Testis (tissue), 3 donors: ENCODE results near the gene BAZ1B. TPM values are rescaled to one million over a fixed set of nuclear protein-coding genes. Genes with fewer than 3 reads are reported as not detected.
A peak's percentile ranks its signal among the peaks of the same experiment; 100 is the strongest.
"Not testable (repeated sequence)": the region's sequence is repeated elsewhere in the genome, so short reads cannot be mapped to it uniquely, and the experiment has no call there.

Experiments
- DNase-seq: peaks from one replicate; pipeline ENCODE4 v3.0.0-alpha.2; 2019
- H3K27ac ChIP-seq, 2 donors: fragments of 200-600 bp; sonication (generic); one replicate each; pipeline ENCODE4 v1.5.1; 2019
- H3K27me3 ChIP-seq: fragments of 200-600 bp; sonication (generic); one replicate; pipeline ENCODE4 v1.5.1; 2019
- H3K36me3 ChIP-seq: fragments of 200-600 bp; sonication (generic); one replicate; pipeline ENCODE4 v1.5.1; 2017; ENCODE audit warnings: low read depth; ENCODE audit errors: missing control alignments
- H3K4me1 ChIP-seq: fragments of 200-600 bp; sonication (generic); one replicate; pipeline ENCODE4 v1.5.1; 2019
- H3K4me3 ChIP-seq, 2 donors: fragments of 200-600 bp; sonication (generic); one replicate each; pipeline ENCODE4 v1.5.1; 2017 to 2019
- H3K9me3 ChIP-seq: fragments of 200-600 bp; sonication (generic); one replicate; pipeline ENCODE4 v1.5.1; 2017
- POLR2A ChIP-seq: fragments of 450-650 bp; IDR thresholded peaks from one replicate; pipeline ENCODE4 v1.6.1; 2017; ENCODE audit warnings: antibody characterized with exemption, mild to moderate bottlenecking, moderate library complexity
- WGBS, 2 donors: methylation state at CpG; one replicate each; pipeline ENCODE4 v1.1.5; 2018; 5-methylcytosine and 5-hydroxymethylcytosine counted together
- intact Hi-C: fragments of 100-400 bp; cut with DNase I; formaldehyde crosslinking; loops from one replicate; pipeline ENCODE4 v1.15.1; 2023; ENCODE audit warnings: low total_unique reads
- polyA plus RNA-seq: library from polyadenylated mRNA; stranded (reverse); fragments of 350-450 nt; fragmentation: Illumina TruSeq; extraction: RNeasy Lipid Tissue Mini Kit (QIAGEN cat#74804); gene quantifications from one replicate; pipeline ENCODE4 v1.2.3, GENCODE V29; 2014; ENCODE audit warnings: low read depth, low replicate concordance; ENCODE audit not compliant: insufficient read depth
- total RNA-seq, 2 donors: library from RNA; depleted of rRNA; stranded (reverse); fragments of >200 nt; gene quantifications; one replicate each; pipeline ENCODE4 v1.2.3, GENCODE V29; 2016
- TF ChIP-seq, protein P1 (sequence below), 3 experiments: fragments of 450-650 bp in 2 of 3; fragments of 200-600 bp in 1 of 3; sonication (generic) in 1 of 3; IDR thresholded peaks; one replicate each; pipeline ENCODE4 v1.5.1; 2016 to 2019; ENCODE audit warnings: antibody characterized with exemption in 3 of 3, mild to moderate bottlenecking in 2 of 3, moderate library complexity in 1 of 3

BAZ1B gene
- total and polyA plus RNA-seq, 3 donors from 2014 or later, result 30.8 to 72.8 (median 59.4) TPM

- H3K36me3 ChIP-seq, result no peaks in the 10 kb centered on the region
- 77 to 78% methylated on average over 8 of the region's 8 CpGs for WGBS, 2 donors
- DNase-seq, result no peak
- no peak overlapping the region for H3K4me3 ChIP-seq
- H3K27ac ChIP-seq, result no peak overlapping the region
- H3K27me3 ChIP-seq, result no peaks in the 10 kb centered on the region
- intact Hi-C loops, result no loop called here
- TF ChIP-seq, protein P1, sequence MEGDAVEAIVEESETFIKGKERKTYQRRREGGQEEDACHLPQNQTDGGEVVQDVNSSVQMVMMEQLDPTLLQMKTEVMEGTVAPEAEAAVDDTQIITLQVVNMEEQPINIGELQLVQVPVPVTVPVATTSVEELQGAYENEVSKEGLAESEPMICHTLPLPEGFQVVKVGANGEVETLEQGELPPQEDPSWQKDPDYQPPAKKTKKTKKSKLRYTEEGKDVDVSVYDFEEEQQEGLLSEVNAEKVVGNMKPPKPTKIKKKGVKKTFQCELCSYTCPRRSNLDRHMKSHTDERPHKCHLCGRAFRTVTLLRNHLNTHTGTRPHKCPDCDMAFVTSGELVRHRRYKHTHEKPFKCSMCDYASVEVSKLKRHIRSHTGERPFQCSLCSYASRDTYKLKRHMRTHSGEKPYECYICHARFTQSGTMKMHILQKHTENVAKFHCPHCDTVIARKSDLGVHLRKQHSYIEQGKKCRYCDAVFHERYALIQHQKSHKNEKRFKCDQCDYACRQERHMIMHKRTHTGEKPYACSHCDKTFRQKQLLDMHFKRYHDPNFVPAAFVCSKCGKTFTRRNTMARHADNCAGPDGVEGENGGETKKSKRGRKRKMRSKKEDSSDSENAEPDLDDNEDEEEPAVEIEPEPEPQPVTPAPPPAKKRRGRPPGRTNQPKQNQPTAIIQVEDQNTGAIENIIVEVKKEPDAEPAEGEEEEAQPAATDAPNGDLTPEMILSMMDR (IDR thresholded peaks at IDR 0.05), result no peak
- no peak for TF ChIP-seq POLR2A
- no peaks in the 10 kb centered on the region for H3K4me1 ChIP-seq
- no peaks in the 10 kb centered on the region for H3K9me3 ChIP-seq
These were observed 5.1 kb upstream of the BAZ1B start for GRCh38 chr7:73526896-73527821.

- DNase-seq, H3K9me3 ChIP-seq, H3K27me3 ChIP-seq, H3K4me1 ChIP-seq, intact Hi-C loops, H3K36me3 ChIP-seq, H3K27ac ChIP-seq, H3K4me3 ChIP-seq: not testable (repeated sequence)
- WGBS, 2 donors, result 61 to 62% methylated on average over 1 of the region's 1 CpG
These were observed 4.0 kb upstream of the BAZ1B start for GRCh38 chr7:73526158-73526494.

DNA sequence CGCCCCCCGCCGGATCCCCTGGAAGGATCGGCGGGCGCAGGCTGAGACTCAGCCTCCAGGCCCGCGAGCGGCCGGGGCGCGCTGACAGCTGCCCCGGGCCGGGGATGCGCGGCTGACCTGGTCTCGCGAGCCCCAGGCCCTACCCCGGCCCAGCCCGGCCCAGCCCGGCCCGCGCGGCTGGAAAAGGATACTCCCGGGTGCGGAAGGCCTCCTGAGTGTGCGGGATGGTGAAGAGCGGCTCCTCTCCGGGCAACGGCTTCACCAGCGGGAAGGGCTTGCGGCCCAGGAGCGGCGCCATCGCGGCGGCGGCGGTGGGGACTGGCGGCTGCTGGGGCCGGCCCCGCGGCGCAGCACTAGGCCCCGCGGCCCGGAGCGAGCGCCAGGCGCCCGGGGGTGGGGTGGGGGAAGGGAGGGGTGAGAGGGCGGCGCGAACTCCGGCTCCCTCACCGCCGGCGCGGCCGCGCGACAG, 423 bp downstream of the BAZ1B start:
- Histone ChIP-seq H3K4me1 (peaks cover 19% of the 10 kb centered on the region), H3K9me3 (no peaks in the 10 kb centered on the region), H3K4me3 (peak overlapping the region; percentile 88 to 94), H3K36me3 (no peaks in the 10 kb centered on the region), H3K27me3 (no peaks in the 10 kb centered on the region), H3K27ac (peak overlapping the region; percentile 96 to 97)
- 0% methylated on average over 1 to 6 of the region's 62 CpGs for WGBS, 2 donors
- no peak for TF ChIP-seq POLR2A
- TF ChIP-seq, protein P1 (IDR thresholded peaks at IDR 0.05), result no peak
- intact Hi-C loops, result loop anchor here (5.0 kb wide), 1 partner anchor 36 kb away; the partner anchor contains the start of gene BCL7B
- no peak for DNase-seq

DNA sequence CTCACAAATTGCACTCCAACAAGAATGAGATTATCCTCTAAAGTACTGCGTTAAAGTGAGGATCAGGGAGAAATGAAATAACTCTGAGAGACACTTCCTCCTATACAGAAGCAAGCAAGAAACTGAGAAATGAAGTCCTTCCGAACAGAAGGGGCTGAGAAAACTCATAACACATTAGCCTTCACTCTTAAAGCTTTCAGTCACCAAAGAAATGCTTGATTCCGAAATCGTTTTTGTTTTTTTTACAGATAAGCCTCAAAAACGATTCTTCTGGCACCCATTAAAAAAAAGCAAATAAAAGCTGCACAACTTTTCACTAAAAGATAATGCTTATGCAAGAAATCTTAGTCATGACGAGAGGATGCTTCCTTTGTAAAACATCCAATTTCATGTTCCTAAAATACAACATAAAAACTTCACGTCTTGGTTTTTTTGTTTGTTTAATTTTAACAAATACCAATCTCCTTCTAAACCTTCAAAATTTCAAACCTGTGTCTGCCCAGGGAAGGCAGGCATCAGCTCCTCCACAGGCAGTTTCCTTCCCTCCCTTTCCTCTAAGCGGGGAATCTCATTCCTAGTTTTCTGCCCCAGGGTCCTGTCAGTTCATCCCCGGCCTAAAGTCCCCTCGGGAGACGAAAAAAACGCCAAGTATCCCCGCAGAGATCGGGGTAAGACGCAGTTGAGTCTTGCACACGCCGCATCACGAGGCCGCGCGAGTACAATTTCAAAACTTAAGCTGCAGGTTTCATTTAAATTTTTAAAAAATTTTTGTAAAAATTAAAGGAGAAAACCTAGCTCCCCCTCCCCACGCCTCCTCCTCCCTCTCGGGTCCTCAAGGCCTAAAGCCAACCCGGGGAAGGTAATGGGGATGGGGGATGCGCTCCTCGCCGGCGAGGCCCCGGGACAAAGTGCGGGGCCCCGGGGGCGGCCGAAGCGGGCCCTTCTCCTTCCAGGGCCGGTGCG, 1.1 kb downstream of the BAZ1B start:
- DNase-seq, result no peak
- Histone ChIP-seq H3K27ac (peak overlapping the region; percentile 96 to 97), H3K4me3 (peak overlapping the region; percentile 88 to 94), H3K4me1 (peaks cover 19% of the 10 kb centered on the region), H3K9me3 (no peaks in the 10 kb centered on the region), H3K27me3 (no peaks in the 10 kb centered on the region), H3K36me3 (no peaks in the 10 kb centered on the region)
- no peak for TF ChIP-seq POLR2A
- TF ChIP-seq, protein P1 (IDR thresholded peaks at IDR 0.05), result no peak
- intact Hi-C loops, result loop anchor here (5.0 kb wide), 1 partner anchor 36 kb away; the partner anchor contains the start of gene BCL7B
- WGBS, 2 donors, result 0 to 1% methylated on average over 36 of the region's 36 CpGs
